Tibial nerve (tissue), 3 donors: ENCODE results near the gene DHX40.

ENCODE experiments used
- POLR2A ChIP-seq, 2 donors: fragments of 450-650 bp; IDR thresholded peaks; one replicate each; pipeline ENCODE4 v1.6.1; 2017; ENCODE audit warnings: antibody characterized with exemption in 2 of 2, mild to moderate bottlenecking in 2 of 2, moderate library complexity in 2 of 2
- TF ChIP-seq, protein P1 (sequence below), 5 experiments: fragments of 200-600 bp in 3 of 5; fragments of 450-650 bp in 2 of 5; sonication (generic) in 3 of 5; IDR thresholded peaks; one replicate each; pipeline ENCODE4 v1.5.1; 2016 to 2019; ENCODE audit warnings: antibody characterized with exemption in 5 of 5, mild to moderate bottlenecking in 3 of 5, moderate library complexity in 2 of 5

DNA sequence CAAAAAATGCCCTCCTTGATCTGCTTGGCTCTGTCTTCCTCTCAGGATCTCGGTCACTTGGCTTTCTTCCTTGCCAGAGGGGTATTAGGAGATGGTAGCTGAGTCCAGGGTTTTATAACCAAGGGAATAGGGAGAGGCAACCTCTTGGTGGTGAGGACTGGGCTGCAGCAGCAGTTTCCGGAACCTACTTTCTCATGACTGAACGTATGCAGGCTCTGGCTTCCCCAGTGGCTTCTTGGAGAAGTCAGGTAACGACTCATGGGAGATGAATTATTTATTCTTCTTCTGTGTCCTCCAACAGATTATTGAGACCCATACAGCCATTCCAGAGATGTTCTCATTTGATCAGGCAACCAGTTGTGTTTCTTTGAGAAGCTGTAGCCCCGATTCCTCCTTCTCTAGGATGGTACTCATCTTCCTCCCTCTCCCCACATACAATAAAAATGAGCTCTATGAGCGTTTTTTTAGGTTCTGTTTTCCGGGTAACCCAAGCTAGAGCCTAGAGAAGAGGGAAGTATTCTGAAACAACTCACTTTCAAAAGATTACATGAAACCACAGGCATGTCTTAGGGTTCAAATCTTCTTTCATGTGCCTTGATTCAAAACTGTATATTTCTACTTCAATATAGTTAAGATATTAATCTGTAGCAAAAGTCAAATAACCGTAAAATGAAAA lies 22.3 kb upstream of the DHX40 start:
- TF ChIP-seq POLR2A (IDR thresholded peaks at IDR 0.05) = no peak
- TF ChIP-seq, protein P1, sequence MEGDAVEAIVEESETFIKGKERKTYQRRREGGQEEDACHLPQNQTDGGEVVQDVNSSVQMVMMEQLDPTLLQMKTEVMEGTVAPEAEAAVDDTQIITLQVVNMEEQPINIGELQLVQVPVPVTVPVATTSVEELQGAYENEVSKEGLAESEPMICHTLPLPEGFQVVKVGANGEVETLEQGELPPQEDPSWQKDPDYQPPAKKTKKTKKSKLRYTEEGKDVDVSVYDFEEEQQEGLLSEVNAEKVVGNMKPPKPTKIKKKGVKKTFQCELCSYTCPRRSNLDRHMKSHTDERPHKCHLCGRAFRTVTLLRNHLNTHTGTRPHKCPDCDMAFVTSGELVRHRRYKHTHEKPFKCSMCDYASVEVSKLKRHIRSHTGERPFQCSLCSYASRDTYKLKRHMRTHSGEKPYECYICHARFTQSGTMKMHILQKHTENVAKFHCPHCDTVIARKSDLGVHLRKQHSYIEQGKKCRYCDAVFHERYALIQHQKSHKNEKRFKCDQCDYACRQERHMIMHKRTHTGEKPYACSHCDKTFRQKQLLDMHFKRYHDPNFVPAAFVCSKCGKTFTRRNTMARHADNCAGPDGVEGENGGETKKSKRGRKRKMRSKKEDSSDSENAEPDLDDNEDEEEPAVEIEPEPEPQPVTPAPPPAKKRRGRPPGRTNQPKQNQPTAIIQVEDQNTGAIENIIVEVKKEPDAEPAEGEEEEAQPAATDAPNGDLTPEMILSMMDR (IDR thresholded peaks at IDR 0.05) = no peak
